ENCODE data around the gene FIBP. TPM values are rescaled to one million over a fixed set of nuclear protein-coding genes. Genes with fewer than 3 reads are reported as not detected.

FIBP gene
- total RNA-seq, 3 donors from 2014 or later, result 35.8 to 52.8 (median 47.0) TPM

- H3K4me1 ChIP-seq (ENCODE audit: low read depth), result peaks cover 7% of the 10 kb centered on the region
- TF ChIP-seq CTCF (IDR thresholded peaks at IDR 0.05), result no peak
- ATAC-seq (no peak), DNase-seq (peak in 1 of 3 donors; percentile 15)
- H3K4me3 ChIP-seq, result no peak overlapping the region
- H3K9me3 ChIP-seq, result no peaks in the 10 kb centered on the region
- intact Hi-C loops (cut with DNase I, micrococcal nuclease), result loop anchor here (10.0 kb wide), 1 partner anchor 102 kb away; no protein-coding TSS in a partner anchor
- H3K36me3 ChIP-seq (ENCODE audit: low read depth), result no peaks in the 10 kb centered on the region
Measured at GRCh38 chr11:65882120-65883057, 5.9 kb downstream of the FIBP start.

- intact Hi-C loops (cut with DNase I, micrococcal nuclease), result loop anchor here (10.0 kb wide), 1 partner anchor 104 kb away; no protein-coding TSS in a partner anchor
- H3K9me3 ChIP-seq, result no peaks in the 10 kb centered on the region
- no peak for TF ChIP-seq CTCF (IDR thresholded peaks at IDR 0.05)
- no peak overlapping the region for H3K4me3 ChIP-seq
- H3K36me3 ChIP-seq (ENCODE audit: low read depth), result no peaks in the 10 kb centered on the region
- peaks cover 2% of the 10 kb centered on the region for H3K4me1 ChIP-seq (ENCODE audit: low read depth)
- no peak for ATAC-seq
- no peak for DNase-seq
Measured at GRCh38 chr11:65880844-65881421, 7.3 kb downstream of the FIBP start.

GRCh38 chr11:65880027-65880426, 8.2 kb downstream of the FIBP start:
- TF ChIP-seq CTCF (IDR thresholded peaks at IDR 0.05), result no peak
- Histone ChIP-seq H3K4me1 (ENCODE audit: low read depth) (peaks cover 2% of the 10 kb centered on the region), H3K9me3 (no peaks in the 10 kb centered on the region), H3K4me3 (no peak overlapping the region), H3K36me3 (ENCODE audit: low read depth) (no peaks in the 10 kb centered on the region)
- intact Hi-C loops (cut with DNase I, micrococcal nuclease), result loop anchor here (10.0 kb wide), 1 partner anchor 105 kb away; no protein-coding TSS in a partner anchor
- ATAC-seq (no peak), DNase-seq (no peak)

- ATAC-seq (peak; percentile 38), DNase-seq (peak in 1 of 3 donors; percentile 51)
- intact Hi-C loops (cut with DNase I, micrococcal nuclease), result loop anchor here (10.0 kb wide), 1 partner anchor 105 kb away; no protein-coding TSS in a partner anchor
- Histone ChIP-seq H3K4me1 (ENCODE audit: low read depth) (no peaks in the 10 kb centered on the region), H3K36me3 (ENCODE audit: low read depth) (no peaks in the 10 kb centered on the region), H3K4me3 (no peak within 1 kb of the TSS), H3K9me3 (no peaks in the 10 kb centered on the region)
- TF ChIP-seq CTCF (IDR thresholded peaks at IDR 0.05), result no peak
Measured at GRCh38 chr11:65879617-65880016, 8.7 kb downstream of the FIBP start, which contains the start of gene CTSW. CTSW (plus strand) TSS chr11:65879837; CDS start chr11:65879855, 18 bp downstream.

- H3K9me3 ChIP-seq, result no peaks in the 10 kb centered on the region
- ATAC-seq (peak; percentile 98), DNase-seq (peak; percentile 97 to 99 (median 98))
- intact Hi-C loops (cut with DNase I, micrococcal nuclease), result no loop called here
- no peak overlapping the region for H3K4me3 ChIP-seq
- H3K4me1 ChIP-seq (ENCODE audit: low read depth), result peaks cover 10% of the 10 kb centered on the region
- peaks cover 4% of the 10 kb centered on the region for H3K36me3 ChIP-seq (ENCODE audit: low read depth)
- no peak for TF ChIP-seq CTCF (IDR thresholded peaks at IDR 0.05)
Measured at GRCh38 chr11:65873318-65874156, 14.7 kb downstream of the FIBP start.
